Neural progenitor cell (in vitro differentiated cells): Measurements from ENCODE around the gene RUNX3. TPM values are rescaled to one million over a fixed set of nuclear protein-coding genes. Genes with fewer than 3 reads are reported as not detected.
A peak's percentile ranks its signal among the peaks of the same experiment; 100 is the strongest.

ENCODE experiments used
- DNase-seq: peaks from one replicate; pipeline ENCODE4 v3.0.0-alpha.2; 2016; ENCODE audit warnings: low spot score
- H2AFZ ChIP-seq: fragments of 200-600 bp; sonication (generic); replicated peaks from 2 replicates; pipeline ENCODE4 v1.6.1; 2016; ENCODE audit warnings: antibody characterized with exemption
- H3F3A ChIP-seq: fragments of 200-600 bp; sonication (generic); 2 replicates; pipeline ENCODE4 v1.6.1; 2016; ENCODE audit warnings: antibody characterized with exemption, low read depth
- H3K27ac ChIP-seq: fragments of 200-600 bp; sonication (generic); 2 replicates; pipeline ENCODE4 v1.5.1; 2016; ENCODE audit warnings: mild to moderate bottlenecking
- H3K27me3 ChIP-seq: fragments of 200-600 bp; sonication (generic); 2 replicates; pipeline ENCODE4 v1.6.1; 2016; ENCODE audit warnings: mild to moderate bottlenecking, moderate library complexity
- H3K36me3 ChIP-seq: fragments of 200-600 bp; sonication (generic); 2 replicates; pipeline ENCODE4 v1.5.1; 2016
- H3K4me1 ChIP-seq: fragments of 200-600 bp; sonication (generic); 2 replicates; pipeline ENCODE4 v1.6.1; 2016; ENCODE audit warnings: mixed run types
- H3K4me2 ChIP-seq: fragments of 200-600 bp; sonication (generic); 2 replicates; pipeline ENCODE4 v1.6.1; 2016
- H3K4me3 ChIP-seq: fragments of 200-600 bp; sonication (generic); 2 replicates; pipeline ENCODE4 v1.5.1; 2016
- H3K79me2 ChIP-seq: fragments of 200-600 bp; sonication (generic); 2 replicates; pipeline ENCODE4 v1.6.1; 2016; ENCODE audit warnings: low read depth
- H3K9ac ChIP-seq: fragments of 200-600 bp; sonication (generic); 2 replicates; pipeline ENCODE4 v1.6.1; 2016
- H3K9me3 ChIP-seq: fragments of 200-600 bp; sonication (generic); 2 replicates; pipeline ENCODE4 v1.5.1; 2016; ENCODE audit warnings: low read depth
- H4K20me1 ChIP-seq: fragments of 200-600 bp; sonication (generic); 2 replicates; pipeline ENCODE4 v1.6.1; 2016; ENCODE audit warnings: low read depth
- H3K27ac Mint-ChIP-seq: 3 replicates; pipeline ENCODE4 v1.8.0; 2021; ENCODE audit warnings: mixed read lengths
- H3K27me3 Mint-ChIP-seq: 2 replicates; pipeline ENCODE4 v1.8.0; 2022; ENCODE audit warnings: low read depth, mild to moderate bottlenecking, inconsistent platforms, moderate library complexity, mixed read lengths; ENCODE audit not compliant: insufficient read depth
- H3K36me3 Mint-ChIP-seq: 3 replicates; pipeline ENCODE4 v1.8.0; 2021; ENCODE audit warnings: mixed read lengths
- H3K4me1 Mint-ChIP-seq: 3 replicates; pipeline ENCODE4 v1.8.0; 2021; ENCODE audit warnings: mixed read lengths
- H3K4me3 Mint-ChIP-seq: 3 replicates; pipeline ENCODE4 v1.8.0; 2021; ENCODE audit warnings: mild to moderate bottlenecking, moderate library complexity, mixed read lengths
- H3K9me3 Mint-ChIP-seq: 3 replicates; pipeline ENCODE4 v1.8.0; 2020; ENCODE audit warnings: mixed read lengths
- CTCF ChIP-seq: fragments of 200-600 bp; sonication (generic); IDR thresholded peaks from 2 replicates; pipeline ENCODE4 v1.5.1; 2017; ENCODE audit warnings: antibody characterized with exemption, mild to moderate bottlenecking
- EZH2 ChIP-seq: fragments of 200-600 bp; sonication (generic); IDR thresholded peaks from 2 replicates; pipeline ENCODE4 v1.6.1; 2017; ENCODE audit warnings: antibody characterized with exemption, mild to moderate bottlenecking, moderate library complexity
- EZH2phosphoT487 ChIP-seq: fragments of 200-600 bp; sonication (generic); IDR thresholded peaks from 2 replicates; pipeline ENCODE4 v1.6.1; 2017; ENCODE audit warnings: antibody characterized with exemption
- total RNA-seq: library from RNA; depleted of rRNA; stranded (reverse); fragments of >200 nt; gene quantifications from 2 replicates; pipeline ENCODE4 v1.2.3, GENCODE V29; 2015; ENCODE audit warnings: low replicate concordance

RUNX3 gene
- total RNA-seq, 1 donor from 2014 or later = not detected

- peak overlapping the region; percentile 18 for H3K4me3 ChIP-seq
- DNase-seq = peak; percentile 86
- H3K4me2 ChIP-seq = peak overlapping the region; percentile 70
- peaks cover 84% of the 10 kb centered on the region for H3K27me3 ChIP-seq
- H3K27ac ChIP-seq = no peak overlapping the region
- peaks cover 12% of the 10 kb centered on the region for H3F3A ChIP-seq
- Mint-ChIP-seq H3K27ac (no peak overlapping the region), H3K4me3 (peak overlapping the region; percentile 72), H3K36me3 (no peaks in the 10 kb centered on the region), H3K9me3 (no peaks in the 10 kb centered on the region), H3K4me1 (peaks cover 22% of the 10 kb centered on the region), H3K27me3 (peaks cover 62% of the 10 kb centered on the region)
- TF ChIP-seq EZH2phosphoT487 (no peak), CTCF (peak; percentile 70)
- no peak overlapping the region for H2AFZ ChIP-seq
- H3K9me3 ChIP-seq = no peaks in the 10 kb centered on the region
- H3K4me1 ChIP-seq = peaks cover 15% of the 10 kb centered on the region
- peaks cover 24% of the 10 kb centered on the region for H4K20me1 ChIP-seq
- no peak overlapping the region for H3K9ac ChIP-seq
- no peaks in the 10 kb centered on the region for H3K79me2 ChIP-seq
- H3K36me3 ChIP-seq = no peaks in the 10 kb centered on the region
Observed at GRCh38 chr1:24932284-24932683, 2.2 kb upstream of the RUNX3 start.

- Mint-ChIP-seq H3K4me3 (peak overlapping the region; percentile 71), H3K27ac (no peak overlapping the region), H3K4me1 (peaks cover 22% of the 10 kb centered on the region), H3K27me3 (peaks cover 67% of the 10 kb centered on the region), H3K36me3 (no peaks in the 10 kb centered on the region), H3K9me3 (no peaks in the 10 kb centered on the region)
- Histone ChIP-seq H3K9me3 (no peaks in the 10 kb centered on the region), H3K4me3 (peak overlapping the region; percentile 18), H3K27me3 (peaks cover 91% of the 10 kb centered on the region), H2AFZ (peak overlapping the region; percentile 17), H3F3A (peaks cover 12% of the 10 kb centered on the region), H3K36me3 (no peaks in the 10 kb centered on the region), H3K79me2 (no peaks in the 10 kb centered on the region), H3K27ac (no peak overlapping the region), H4K20me1 (peaks cover 30% of the 10 kb centered on the region), H3K4me2 (peak overlapping the region; percentile 70), H3K9ac (no peak overlapping the region), H3K4me1 (peaks cover 21% of the 10 kb centered on the region)
- DNase-seq = peak; percentile 71
- TF ChIP-seq CTCF = no peak
- peak; percentile 16 for TF ChIP-seq EZH2
- TF ChIP-seq EZH2phosphoT487 = peak; percentile 40
Observed at GRCh38 chr1:24931468-24932231, 1.6 kb upstream of the RUNX3 start.

GRCh38 chr1:24931146-24931467, 1.0 kb upstream of the RUNX3 start:
- H2AFZ ChIP-seq = no peak overlapping the region
- H3K79me2 ChIP-seq = no peaks in the 10 kb centered on the region
- H3K4me3 ChIP-seq = no peak overlapping the region
- Mint-ChIP-seq H3K27ac (no peak overlapping the region), H3K9me3 (no peaks in the 10 kb centered on the region), H3K27me3 (peaks cover 70% of the 10 kb centered on the region), H3K4me1 (peaks cover 26% of the 10 kb centered on the region), H3K36me3 (no peaks in the 10 kb centered on the region), H3K4me3 (peak overlapping the region; percentile 71)
- H3K9me3 ChIP-seq = no peaks in the 10 kb centered on the region
- no peak overlapping the region for H3K9ac ChIP-seq
- peak overlapping the region; percentile 70 for H3K4me2 ChIP-seq
- no peak for TF ChIP-seq CTCF
- TF ChIP-seq EZH2 = peak; percentile 79
- peak; percentile 45 for TF ChIP-seq EZH2phosphoT487
- H3K27me3 ChIP-seq = peaks cover 96% of the 10 kb centered on the region
- no peak overlapping the region for H3K27ac ChIP-seq
- no peak for DNase-seq
- H3K4me1 ChIP-seq = peaks cover 27% of the 10 kb centered on the region
- no peaks in the 10 kb centered on the region for H3K36me3 ChIP-seq
- H3F3A ChIP-seq = peaks cover 14% of the 10 kb centered on the region
- peaks cover 30% of the 10 kb centered on the region for H4K20me1 ChIP-seq
